ENCODE data around the gene DIAPH2.
A peak's percentile ranks its signal among the peaks of the same experiment; 100 is the strongest.

Gene DIAPH2

DNA sequence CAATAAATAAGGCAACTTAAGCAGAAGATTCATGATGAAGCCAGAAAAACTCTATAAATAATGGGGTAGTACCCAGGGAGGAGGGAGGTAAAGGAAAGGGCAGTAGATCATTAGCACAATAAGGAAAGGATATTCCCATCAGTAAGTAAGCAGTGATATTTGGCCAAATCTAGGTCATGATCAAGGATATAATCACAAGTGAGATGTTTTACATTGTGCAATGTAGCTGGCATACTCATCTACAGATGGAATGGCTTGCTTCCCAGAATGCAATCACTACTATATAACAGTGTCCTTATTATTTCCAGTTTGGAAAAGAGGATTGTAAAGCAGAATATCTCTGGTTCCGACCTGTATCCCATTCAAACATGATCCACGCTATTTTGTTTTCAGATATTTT, 682.5 kb downstream of the DIAPH2 start:
- H3K9ac ChIP-seq (ENCODE audit: low read length): no peak overlapping the region
- no peak overlapping the region for H3K27ac ChIP-seq (ENCODE audit: low read depth, low read length)
- no peaks in the 10 kb centered on the region for H3K9me3 ChIP-seq (ENCODE audit: control insufficient read depth, insufficient read depth, low read depth, low read length)
- no peak overlapping the region for H3K4me3 ChIP-seq (ENCODE audit: low read depth, low read length)
- peaks cover 35% of the 10 kb centered on the region for H3K36me3 ChIP-seq (ENCODE audit: control insufficient read depth, insufficient read depth, low read length)
- H3K27me3 ChIP-seq (ENCODE audit: control insufficient read depth, insufficient read depth, low read length): no peaks in the 10 kb centered on the region
- no peaks in the 10 kb centered on the region for H3K4me1 ChIP-seq (ENCODE audit: control insufficient read depth, insufficient read depth, low read length)

DNA sequence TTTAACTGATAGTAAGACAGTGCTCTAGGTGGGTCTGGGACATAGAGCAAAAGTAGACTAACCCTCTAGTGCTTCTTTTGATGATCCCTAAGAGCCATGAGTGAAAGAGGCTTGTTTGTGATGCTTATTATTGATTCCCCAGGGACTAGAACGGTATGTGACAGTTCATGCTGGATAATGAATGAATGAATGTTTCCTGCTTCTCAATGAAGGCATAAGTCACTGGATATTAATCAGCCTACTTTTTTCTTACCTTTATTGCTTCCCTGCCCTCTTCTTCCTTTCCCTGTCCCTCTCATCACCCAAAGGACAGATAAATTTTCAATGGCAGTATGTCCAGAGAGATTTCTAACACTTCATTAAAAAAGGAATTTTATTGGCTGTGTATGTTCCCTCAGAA, 685.3 kb downstream of the DIAPH2 start:
- no peaks in the 10 kb centered on the region for H3K9me3 ChIP-seq (ENCODE audit: control insufficient read depth, insufficient read depth, low read depth, low read length)
- H3K9ac ChIP-seq (ENCODE audit: low read length): no peak overlapping the region
- H3K4me1 ChIP-seq (ENCODE audit: control insufficient read depth, insufficient read depth, low read length): peaks cover 7% of the 10 kb centered on the region; the same call in 1 of the 2 replicates
- H3K36me3 ChIP-seq (ENCODE audit: control insufficient read depth, insufficient read depth, low read length): peaks cover 41% of the 10 kb centered on the region
- H3K4me3 ChIP-seq (ENCODE audit: low read depth, low read length): no peak overlapping the region
- no peak overlapping the region for H3K27ac ChIP-seq (ENCODE audit: low read depth, low read length)
- no peaks in the 10 kb centered on the region for H3K27me3 ChIP-seq (ENCODE audit: control insufficient read depth, insufficient read depth, low read length)

DNA sequence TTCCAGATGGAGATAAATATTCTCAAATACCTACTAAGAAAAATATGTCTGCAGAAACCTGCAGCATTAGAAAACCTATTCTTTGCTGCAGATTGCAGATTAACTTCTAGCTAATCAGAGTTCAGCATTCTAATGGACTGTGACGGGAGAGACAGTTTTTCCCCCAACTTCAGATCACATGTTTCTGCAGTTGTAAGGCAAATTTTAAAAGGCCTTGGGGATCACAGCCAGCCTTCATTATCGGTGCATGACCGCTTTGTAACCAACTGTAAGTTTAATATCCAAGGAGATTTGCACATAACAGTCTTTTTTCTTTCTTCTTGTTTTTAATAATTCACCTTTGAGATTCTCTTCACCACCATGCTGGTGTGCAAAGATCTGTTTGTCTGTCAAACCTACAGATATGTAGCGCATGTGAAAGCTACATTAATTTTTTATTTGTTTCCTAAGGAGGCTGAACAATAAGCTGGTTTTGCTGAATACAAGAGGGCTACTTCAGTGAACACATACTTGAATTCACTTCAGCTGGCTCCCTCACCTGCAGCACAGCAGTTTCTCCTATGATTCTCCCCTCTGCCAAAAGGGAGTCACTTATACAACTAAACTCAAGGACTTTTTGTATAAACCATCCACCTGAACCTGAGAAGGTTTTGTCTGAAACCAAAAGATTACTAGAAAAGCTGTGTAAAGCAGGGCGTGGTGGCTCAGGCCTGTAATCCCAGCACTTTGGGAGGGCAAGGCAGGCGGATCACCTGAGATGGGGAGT, 687.5 kb downstream of the DIAPH2 start:
- H3K27ac ChIP-seq (ENCODE audit: low read depth, low read length): no peak overlapping the region
- no peak overlapping the region for H3K4me3 ChIP-seq (ENCODE audit: low read depth, low read length)
- H3K4me1 ChIP-seq (ENCODE audit: control insufficient read depth, insufficient read depth, low read length): peaks cover 7% of the 10 kb centered on the region; the same call in 1 of the 2 replicates
- H3K27me3 ChIP-seq (ENCODE audit: control insufficient read depth, insufficient read depth, low read length): no peaks in the 10 kb centered on the region
- no peak overlapping the region for H3K9ac ChIP-seq (ENCODE audit: low read length)
- no peaks in the 10 kb centered on the region for H3K9me3 ChIP-seq (ENCODE audit: control insufficient read depth, insufficient read depth, low read depth, low read length)
- peaks cover 49% of the 10 kb centered on the region for H3K36me3 ChIP-seq (ENCODE audit: control insufficient read depth, insufficient read depth, low read length)

DNA sequence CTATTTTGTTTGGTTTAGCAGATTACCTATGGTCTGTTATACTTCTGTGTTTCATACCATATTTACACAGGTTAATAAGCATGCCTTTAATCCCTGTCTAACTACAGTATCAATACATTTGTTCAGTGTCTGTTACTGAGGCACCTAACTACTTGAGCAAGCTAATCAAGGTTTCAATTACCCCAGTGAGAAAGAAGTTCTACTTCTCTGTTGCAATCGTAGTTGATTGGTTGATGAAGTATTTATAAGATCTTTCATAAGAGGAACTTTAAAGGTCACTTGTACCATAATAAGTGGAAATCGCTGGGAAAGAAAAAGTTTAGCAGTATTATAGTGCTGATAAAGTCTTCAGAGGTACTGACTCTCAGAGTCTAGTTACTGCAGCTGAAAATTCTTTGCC, 689.6 kb downstream of the DIAPH2 start:
- Histone ChIP-seq H3K9ac (ENCODE audit: low read length) (no peak overlapping the region), H3K36me3 (ENCODE audit: control insufficient read depth, insufficient read depth, low read length) (peaks cover 47% of the 10 kb centered on the region), H3K4me3 (ENCODE audit: low read depth, low read length) (no peak overlapping the region), H3K9me3 (ENCODE audit: control insufficient read depth, insufficient read depth, low read depth, low read length) (no peaks in the 10 kb centered on the region), H3K27me3 (ENCODE audit: control insufficient read depth, insufficient read depth, low read length) (no peaks in the 10 kb centered on the region), H3K4me1 (ENCODE audit: control insufficient read depth, insufficient read depth, low read length) (peaks cover 7% of the 10 kb centered on the region; the same call in 1 of the 2 replicates), H3K27ac (ENCODE audit: low read depth, low read length) (no peak overlapping the region)

DNA sequence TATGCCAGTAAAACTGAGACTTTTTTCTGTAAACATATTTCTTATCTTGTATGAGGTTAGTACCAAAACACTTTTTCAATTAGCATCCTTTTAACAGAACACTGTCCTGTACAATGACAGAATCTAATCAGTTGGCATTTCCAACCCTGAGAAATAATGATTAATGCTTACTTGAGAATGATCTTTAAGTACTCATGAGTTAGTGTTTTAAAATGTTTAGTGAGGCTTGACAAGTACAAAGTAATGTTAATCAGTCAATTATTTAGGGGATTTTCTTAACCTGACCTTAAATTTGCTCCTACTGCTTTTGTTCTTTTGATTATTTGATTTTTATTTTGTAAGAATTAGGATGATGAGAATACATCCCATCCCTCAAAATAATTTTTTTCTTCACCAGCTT, 695.6 kb downstream of the DIAPH2 start:
- Histone ChIP-seq H3K27ac (ENCODE audit: low read depth, low read length) (no peak overlapping the region), H3K4me1 (ENCODE audit: control insufficient read depth, insufficient read depth, low read length) (peaks cover 16% of the 10 kb centered on the region; the same call in 1 of the 2 replicates), H3K4me3 (ENCODE audit: low read depth, low read length) (no peak overlapping the region), H3K9ac (ENCODE audit: low read length) (no peak overlapping the region), H3K27me3 (ENCODE audit: control insufficient read depth, insufficient read depth, low read length) (no peaks in the 10 kb centered on the region), H3K36me3 (ENCODE audit: control insufficient read depth, insufficient read depth, low read length) (peaks cover 34% of the 10 kb centered on the region), H3K9me3 (ENCODE audit: control insufficient read depth, insufficient read depth, low read depth, low read length) (no peaks in the 10 kb centered on the region)

DNA sequence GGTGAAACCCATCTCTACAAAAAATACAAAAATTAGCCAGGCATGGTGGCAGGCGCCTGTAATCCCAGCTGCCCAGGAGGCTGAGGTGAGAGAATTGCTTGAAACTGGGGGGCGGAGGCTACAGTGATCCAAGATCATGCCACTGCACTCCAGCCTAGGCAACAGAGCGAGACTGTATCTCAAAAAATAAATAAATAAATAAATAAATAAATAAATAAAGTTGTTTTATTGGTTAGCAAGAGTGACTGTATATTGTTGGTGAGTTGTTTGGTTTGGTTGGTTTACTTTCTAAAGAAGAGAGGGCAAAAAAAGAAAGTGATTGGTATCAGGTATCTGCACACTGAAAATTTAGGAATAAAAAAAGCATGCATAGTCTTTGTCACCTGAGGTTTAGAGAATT, 700.0 kb downstream of the DIAPH2 start:
- Histone ChIP-seq H3K9ac (ENCODE audit: low read length) (no peak overlapping the region), H3K27me3 (ENCODE audit: control insufficient read depth, insufficient read depth, low read length) (no peaks in the 10 kb centered on the region), H3K36me3 (ENCODE audit: control insufficient read depth, insufficient read depth, low read length) (peaks cover 56% of the 10 kb centered on the region), H3K27ac (ENCODE audit: low read depth, low read length) (no peak overlapping the region), H3K4me3 (ENCODE audit: low read depth, low read length) (no peak overlapping the region), H3K9me3 (ENCODE audit: control insufficient read depth, insufficient read depth, low read depth, low read length) (no peaks in the 10 kb centered on the region), H3K4me1 (ENCODE audit: control insufficient read depth, insufficient read depth, low read length) (peaks cover 13% of the 10 kb centered on the region)

DNA sequence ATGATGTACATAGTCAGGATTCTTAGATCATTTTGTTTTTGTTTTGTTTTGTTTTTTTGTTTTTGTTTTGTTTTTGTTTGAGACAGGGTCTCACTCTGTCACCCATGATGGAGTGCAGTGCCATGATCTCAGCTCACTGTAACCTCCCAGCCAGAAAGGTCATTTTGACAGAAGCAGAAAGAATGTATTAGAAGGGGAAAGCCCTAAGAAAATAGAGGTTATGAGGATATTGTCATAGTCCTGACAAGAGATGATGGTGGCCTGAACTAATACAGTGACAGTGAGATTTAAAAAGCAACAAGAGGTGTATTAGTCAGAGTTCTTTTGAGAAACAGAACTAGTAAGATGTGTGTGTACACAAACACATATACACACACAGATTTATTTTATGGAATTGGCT, 702.4 kb downstream of the DIAPH2 start:
- Histone ChIP-seq H3K36me3 (ENCODE audit: control insufficient read depth, insufficient read depth, low read length) (peaks cover 73% of the 10 kb centered on the region), H3K9ac (ENCODE audit: low read length) (no peak overlapping the region), H3K4me3 (ENCODE audit: low read depth, low read length) (no peak overlapping the region), H3K27me3 (ENCODE audit: control insufficient read depth, insufficient read depth, low read length) (no peaks in the 10 kb centered on the region), H3K27ac (ENCODE audit: low read depth, low read length) (no peak overlapping the region), H3K4me1 (ENCODE audit: control insufficient read depth, insufficient read depth, low read length) (no peaks in the 10 kb centered on the region; the same call in 1 of the 2 replicates), H3K9me3 (ENCODE audit: control insufficient read depth, insufficient read depth, low read depth, low read length) (no peaks in the 10 kb centered on the region)

DNA sequence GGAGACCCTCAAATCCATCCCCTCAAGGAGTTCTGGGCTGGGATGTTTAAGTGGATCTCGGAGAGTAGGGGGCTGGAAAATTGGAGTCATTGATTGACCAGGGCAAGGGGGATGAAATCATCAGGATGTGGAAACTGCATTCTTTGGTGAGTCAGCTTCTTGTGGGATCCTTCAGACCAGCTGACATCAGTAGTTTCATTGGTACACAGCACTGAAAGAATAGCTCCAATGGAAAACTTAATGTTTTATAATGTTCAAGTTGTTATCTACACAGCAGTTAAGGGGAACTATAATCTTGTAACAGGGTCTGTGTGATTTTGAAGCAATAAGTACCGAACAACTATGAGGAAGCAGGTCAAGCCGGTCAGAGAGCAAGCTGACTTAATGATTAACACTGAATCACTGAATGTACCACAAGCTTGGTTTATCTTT, 705.1 kb downstream of the DIAPH2 start:
- Histone ChIP-seq H3K27me3 (ENCODE audit: control insufficient read depth, insufficient read depth, low read length) (no peaks in the 10 kb centered on the region), H3K9me3 (ENCODE audit: control insufficient read depth, insufficient read depth, low read depth, low read length) (no peaks in the 10 kb centered on the region), H3K36me3 (ENCODE audit: control insufficient read depth, insufficient read depth, low read length) (peaks cover 71% of the 10 kb centered on the region)

DNA sequence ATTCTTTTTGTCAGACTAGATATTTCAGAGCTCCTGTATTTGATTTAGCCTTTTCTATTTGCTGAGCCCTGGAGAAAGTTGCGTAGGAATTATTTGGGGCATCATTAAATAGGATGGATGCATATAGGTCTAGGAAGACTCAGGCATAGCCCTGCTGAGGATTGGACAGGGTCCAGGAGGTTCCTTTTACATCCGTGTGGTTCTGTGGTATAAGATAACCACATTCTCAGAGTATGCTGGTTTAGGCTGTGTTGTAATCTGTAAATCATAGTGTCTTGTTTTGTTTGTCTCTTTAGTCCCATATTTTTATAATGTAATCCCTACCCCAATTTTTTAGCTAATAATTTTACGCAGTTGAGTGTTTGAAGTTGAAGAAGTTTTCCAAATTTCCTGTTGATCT, 712.7 kb downstream of the DIAPH2 start:
- Histone ChIP-seq H3K27ac (ENCODE audit: low read depth, low read length) (no peak overlapping the region), H3K9ac (ENCODE audit: low read length) (no peak overlapping the region), H3K9me3 (ENCODE audit: control insufficient read depth, insufficient read depth, low read depth, low read length) (no peaks in the 10 kb centered on the region), H3K4me1 (ENCODE audit: control insufficient read depth, insufficient read depth, low read length) (peaks cover 20% of the 10 kb centered on the region), H3K27me3 (ENCODE audit: control insufficient read depth, insufficient read depth, low read length) (no peaks in the 10 kb centered on the region), H3K4me3 (ENCODE audit: low read depth, low read length) (no peak overlapping the region), H3K36me3 (ENCODE audit: control insufficient read depth, insufficient read depth, low read length) (peaks cover 35% of the 10 kb centered on the region)

More for the DNA sequence above, 705.1 kb downstream of the DIAPH2 start:
- Histone ChIP-seq H3K27ac (ENCODE audit: low read depth, low read length) (no peak overlapping the region; the same call in 1 of the 2 replicates), H3K4me3 (ENCODE audit: low read depth, low read length) (no peak overlapping the region), H3K4me1 (ENCODE audit: control insufficient read depth, insufficient read depth, low read length) (no peaks in the 10 kb centered on the region; the same call in none of the 2 replicates), H3K9ac (ENCODE audit: low read length) (no peak overlapping the region)

DNA sequence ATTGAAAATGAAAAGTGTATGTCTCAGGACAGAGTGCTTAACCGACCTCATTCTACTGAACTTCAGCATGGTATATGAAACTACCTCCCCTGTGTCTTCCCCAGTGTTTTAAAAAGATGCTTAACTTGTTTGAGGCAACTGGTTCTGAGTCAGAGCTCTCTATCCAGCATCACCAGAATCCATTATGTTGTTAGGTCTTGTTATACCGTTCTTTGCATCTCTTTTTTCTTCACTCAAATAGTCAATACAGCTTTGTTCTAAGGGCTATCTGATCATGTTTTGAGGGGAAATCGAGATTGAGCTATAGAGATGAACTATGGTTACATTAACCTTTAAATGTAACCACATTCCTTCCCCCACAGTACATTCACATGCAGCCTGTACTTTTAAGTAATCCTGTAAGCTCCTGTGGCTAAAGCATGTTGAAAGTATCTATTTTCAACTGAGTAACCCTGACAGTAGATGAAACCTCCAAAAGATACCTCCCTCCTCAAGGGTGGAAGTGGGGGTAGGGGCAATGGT, 713.4 kb downstream of the DIAPH2 start:
- H3K36me3 ChIP-seq (ENCODE audit: control insufficient read depth, insufficient read depth, low read length): peaks cover 33% of the 10 kb centered on the region
- no peak overlapping the region for H3K27ac ChIP-seq (ENCODE audit: low read depth, low read length)
- no peak overlapping the region for H3K4me3 ChIP-seq (ENCODE audit: low read depth, low read length)
- H3K4me1 ChIP-seq (ENCODE audit: control insufficient read depth, insufficient read depth, low read length): peaks cover 20% of the 10 kb centered on the region
- H3K9me3 ChIP-seq (ENCODE audit: control insufficient read depth, insufficient read depth, low read depth, low read length): no peaks in the 10 kb centered on the region
- no peak overlapping the region for H3K9ac ChIP-seq (ENCODE audit: low read length)
- H3K27me3 ChIP-seq (ENCODE audit: control insufficient read depth, insufficient read depth, low read length): no peaks in the 10 kb centered on the region

DNA sequence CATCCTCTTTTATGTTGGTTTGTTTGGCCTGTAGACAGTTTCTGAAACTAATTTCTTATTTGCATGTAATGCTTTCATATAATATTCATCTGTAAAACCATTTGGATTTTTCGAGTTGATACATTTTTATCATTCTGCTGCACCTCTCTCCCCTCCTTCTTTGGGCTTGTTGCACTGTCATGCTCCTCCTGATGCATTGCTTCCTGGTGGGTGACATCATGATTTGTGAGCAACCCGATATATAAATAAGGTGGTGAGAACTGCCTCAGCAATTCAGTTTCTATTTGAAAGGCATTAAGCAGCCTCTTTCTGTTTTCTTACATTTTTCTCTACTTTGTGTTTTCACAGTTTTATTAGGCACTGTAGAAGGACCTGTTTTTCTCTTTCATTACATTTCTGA, 714.8 kb downstream of the DIAPH2 start:
- Histone ChIP-seq H3K36me3 (ENCODE audit: control insufficient read depth, insufficient read depth, low read length) (peaks cover 38% of the 10 kb centered on the region), H3K27me3 (ENCODE audit: control insufficient read depth, insufficient read depth, low read length) (no peaks in the 10 kb centered on the region), H3K9ac (ENCODE audit: low read length) (no peak overlapping the region), H3K27ac (ENCODE audit: low read depth, low read length) (0 out of 2 replicates have a peak overlapping the region, but pooled peaks have one; percentile 29), H3K4me1 (ENCODE audit: control insufficient read depth, insufficient read depth, low read length) (peaks cover 20% of the 10 kb centered on the region), H3K9me3 (ENCODE audit: control insufficient read depth, insufficient read depth, low read depth, low read length) (no peaks in the 10 kb centered on the region), H3K4me3 (ENCODE audit: low read depth, low read length) (no peak overlapping the region)

Data from HUES6 (cell line).